Chondrocyte (in vitro differentiated cells): ENCODE results near the gene FHIT. TPM values are rescaled to one million over a fixed set of nuclear protein-coding genes. Genes with fewer than 3 reads are reported as not detected.

Experiments
- DNase-seq: peaks from one replicate; pipeline ENCODE4 v3.0.0; 2021; ENCODE audit warnings: mixed read lengths, low spot score
- H3K27ac Mint-ChIP-seq: one replicate; pipeline ENCODE4 v1.8.0; 2021; ENCODE audit warnings: mild to moderate bottlenecking, moderate library complexity, mixed read lengths; ENCODE audit not compliant: unreplicated experiment
- H3K27me3 Mint-ChIP-seq: 2 replicates; pipeline ENCODE4 v1.8.0; 2021; ENCODE audit warnings: low read depth, mixed read lengths
- H3K36me3 Mint-ChIP-seq: 2 replicates; pipeline ENCODE4 v1.8.0; 2021; ENCODE audit warnings: low read depth, mixed read lengths
- H3K4me1 Mint-ChIP-seq: 2 replicates; pipeline ENCODE4 v1.8.0; 2021; ENCODE audit warnings: low read depth, mild to moderate bottlenecking, mixed read lengths
- H3K4me3 Mint-ChIP-seq: one replicate; pipeline ENCODE4 v1.8.0; 2021; ENCODE audit warnings: mild to moderate bottlenecking, moderate library complexity, mixed read lengths; ENCODE audit not compliant: unreplicated experiment
- H3K9me3 Mint-ChIP-seq: 2 replicates; pipeline ENCODE4 v1.8.0; 2021; ENCODE audit warnings: low read depth, mixed read lengths
- CTCF ChIP-seq: fragments of 200-600 bp; sonication (generic); IDR thresholded peaks from 2 replicates; pipeline ENCODE4 v1.5.0; 2021; ENCODE audit warnings: antibody characterized with exemption, mild to moderate bottlenecking, moderate library complexity
- total RNA-seq: library from RNA; stranded (reverse); gene quantifications from 3 replicates; pipeline ENCODE4 v1.2.1, GENCODE V29; 2021

Gene FHIT
- total RNA-seq, 1 donor from 2014 or later, result 3.8 TPM

- Mint-ChIP-seq H3K4me1 (no peaks in the 10 kb centered on the region), H3K27ac (no peak overlapping the region), H3K36me3 (no peaks in the 10 kb centered on the region), H3K9me3 (peaks cover 5% of the 10 kb centered on the region), H3K4me3 (no peak overlapping the region), H3K27me3 (no peaks in the 10 kb centered on the region)
- no peak for TF ChIP-seq CTCF
- DNase-seq, result no peak
Observed at GRCh38 chr3:60490992-60491391, 760.3 kb downstream of the FHIT start.

- Mint-ChIP-seq H3K27ac (no peak overlapping the region), H3K36me3 (no peaks in the 10 kb centered on the region), H3K9me3 (peaks cover 3% of the 10 kb centered on the region), H3K4me3 (no peak overlapping the region), H3K27me3 (no peaks in the 10 kb centered on the region), H3K4me1 (no peaks in the 10 kb centered on the region)
- DNase-seq, result no peak
- no peak for TF ChIP-seq CTCF
Observed at GRCh38 chr3:60475096-60475495, 776.2 kb downstream of the FHIT start.

GRCh38 chr3:60469481-60469880 is 781.8 kb downstream of the FHIT start:
- DNase-seq, result no peak
- Mint-ChIP-seq H3K4me1 (no peaks in the 10 kb centered on the region), H3K9me3 (peaks cover 38% of the 10 kb centered on the region), H3K27me3 (peaks cover 6% of the 10 kb centered on the region), H3K27ac (no peak overlapping the region), H3K4me3 (no peak overlapping the region), H3K36me3 (peaks cover 5% of the 10 kb centered on the region)
- TF ChIP-seq CTCF, result no peak

- Mint-ChIP-seq H3K27ac (no peak overlapping the region), H3K4me3 (no peak overlapping the region), H3K4me1 (peaks cover 11% of the 10 kb centered on the region), H3K9me3 (peaks cover 29% of the 10 kb centered on the region), H3K27me3 (peaks cover 4% of the 10 kb centered on the region), H3K36me3 (peaks cover 2% of the 10 kb centered on the region)
- TF ChIP-seq CTCF, result no peak
- DNase-seq, result no peak
Observed at GRCh38 chr3:60463685-60464084, 787.6 kb downstream of the FHIT start.

- no peak for DNase-seq
- TF ChIP-seq CTCF, result no peak
- no peak overlapping the region for H3K27ac Mint-ChIP-seq
- H3K4me3 Mint-ChIP-seq, result no peak overlapping the region
- peaks cover 17% of the 10 kb centered on the region for H3K9me3 Mint-ChIP-seq
- peaks cover 4% of the 10 kb centered on the region for H3K27me3 Mint-ChIP-seq
- no peaks in the 10 kb centered on the region for H3K36me3 Mint-ChIP-seq
- peaks cover 11% of the 10 kb centered on the region for H3K4me1 Mint-ChIP-seq
Observed at GRCh38 chr3:60461267-60461666, 790.0 kb downstream of the FHIT start.
